ENCODE data around the gene NF1.
A peak's percentile ranks its signal among the peaks of the same experiment; 100 is the strongest.

Gene NF1

DNA sequence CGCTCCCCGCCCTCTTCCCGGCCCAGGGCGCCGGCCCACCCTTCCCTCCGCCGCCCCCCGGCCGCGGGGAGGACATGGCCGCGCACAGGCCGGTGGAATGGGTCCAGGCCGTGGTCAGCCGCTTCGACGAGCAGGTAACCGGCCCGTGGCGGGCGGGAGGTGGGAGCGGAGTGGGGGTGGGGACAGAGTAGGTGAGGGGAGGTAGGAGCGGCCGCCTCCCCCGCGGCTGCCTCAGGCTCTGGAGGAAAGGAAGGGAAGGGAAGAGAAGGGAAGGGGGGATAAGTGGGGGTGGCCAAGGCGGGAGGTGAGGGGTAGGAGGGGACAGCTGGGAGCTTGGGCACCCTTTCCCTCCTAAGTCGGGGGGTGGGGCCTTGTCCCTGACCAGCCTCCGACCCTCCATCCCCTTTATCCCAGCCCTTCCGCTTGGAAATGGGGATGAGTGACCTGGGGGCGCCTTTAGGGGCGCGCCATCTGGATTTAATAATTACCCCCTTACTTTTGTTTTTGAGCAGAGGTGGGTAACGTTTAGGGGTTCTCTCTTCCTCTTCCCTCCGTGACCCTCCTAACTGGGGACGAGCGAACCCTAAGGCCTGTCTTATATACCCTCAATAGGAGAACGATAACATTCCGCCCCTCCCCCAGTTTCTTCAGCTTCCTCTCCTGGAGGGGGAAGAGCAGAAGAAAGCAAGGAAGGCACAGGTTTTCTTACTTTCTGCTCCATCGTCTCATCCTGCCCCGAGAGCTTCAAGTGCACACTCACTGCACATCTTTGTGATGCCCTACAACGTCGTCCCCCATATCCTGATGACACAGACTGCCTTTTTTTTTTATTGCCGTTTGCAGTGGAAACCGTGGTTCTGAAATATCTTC lies 694 bp downstream of the NF1 start:
- Histone ChIP-seq H3K27me3 (ENCODE audit: control insufficient read depth in 3 of 3, insufficient read depth in 3 of 3, low read depth in 1 of 3, low read length in 3 of 3) (no peaks in the 10 kb centered on the region), H2AFZ (ENCODE audit: low read length) (peak overlapping the region; percentile 95), H3K79me1 (ENCODE audit: low read depth, low read length) (no peaks in the 10 kb centered on the region), H3K4me1 (ENCODE audit: control insufficient read depth in 2 of 2, insufficient read depth in 1 of 2, low read depth in 1 of 2, low read length in 2 of 2) (peaks cover 0 to 3% of the 10 kb centered on the region in 2 donors), H3K4ac (ENCODE audit: low read length) (no peak overlapping the region), H3K9ac (ENCODE audit: low read depth, low read length, poor library complexity) (peak overlapping the region; percentile 91), H3K23ac (ENCODE audit: low read depth, low read length, poor library complexity) (peak overlapping the region; percentile 94), H3K18ac (ENCODE audit: low read length) (peak overlapping the region; percentile 94), H2BK120ac (ENCODE audit: low read depth, low read length) (peak overlapping the region; percentile 93), H2AK5ac (ENCODE audit: low read depth, low read length) (peak overlapping the region; percentile 74), H3K14ac (ENCODE audit: low read length) (peak overlapping the region; percentile 75), H3K4me3 (ENCODE audit: low read length in 2 of 2) (peak overlapping the region; percentile 62 to 98), H3K36me3 (replicated peaks in 1 of 2; ENCODE audit: control insufficient read depth in 2 of 2, insufficient read depth in 2 of 2, low read length in 2 of 2) (peaks cover 2 to 9% of the 10 kb centered on the region in 2 donors), H2BK12ac (ENCODE audit: low read length) (no peak overlapping the region), H4K8ac (ENCODE audit: low read depth, low read length) (no peak overlapping the region), H4K91ac (ENCODE audit: low read depth, low read length, poor library complexity) (peak overlapping the region; percentile 98), H3K9me3 (replicated peaks in 1 of 2; ENCODE audit: control insufficient read depth in 2 of 2, insufficient read depth in 1 of 2, low read depth in 1 of 2, low read length in 2 of 2) (no peaks in the 10 kb centered on the region), H3K4me2 (ENCODE audit: insufficient read depth, low read length, poor library complexity, severe bottlenecking) (peak overlapping the region; percentile 80), H2BK5ac (ENCODE audit: low read length) (peak overlapping the region; percentile 96), H2BK15ac (ENCODE audit: low read length) (peak overlapping the region; percentile 95), H3K27ac (replicated peaks; ENCODE audit: low read length) (peak overlapping the region; percentile 95)
- peak; percentile 69 for DNase-seq (ENCODE audit: low spot score)
- WGBS, 2 donors (ENCODE audit: extremely low coverage in 2 of 2, insufficient read length in 2 of 2, insufficient replicate concordance in 1 of 2) = no CpG with 5 or more reads among the region's 45 CpGs

DNA sequence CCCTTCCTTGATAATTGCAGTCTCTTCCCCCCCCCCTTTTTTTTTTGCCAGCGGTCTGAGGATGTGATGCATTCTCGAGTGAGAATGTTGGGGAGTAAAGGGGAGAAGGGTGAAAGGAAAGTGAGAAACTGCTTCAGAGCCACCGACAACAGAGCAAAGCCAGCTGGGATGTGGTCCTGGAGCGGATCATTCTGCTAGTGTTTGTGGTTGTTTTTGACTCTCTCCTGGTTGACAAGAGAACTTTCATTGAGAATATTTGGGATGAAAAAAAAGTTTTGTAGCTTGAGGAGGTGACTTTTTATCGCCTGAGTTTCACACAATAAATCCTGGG lies 1.3 kb downstream of the NF1 start:
- H3K4ac ChIP-seq (ENCODE audit: low read length) = no peak overlapping the region
- peak overlapping the region; percentile 62 to 98 for H3K4me3 ChIP-seq (ENCODE audit: low read length in 2 of 2)
- H3K4me2 ChIP-seq (ENCODE audit: insufficient read depth, low read length, poor library complexity, severe bottlenecking) = peak overlapping the region; percentile 54
- H2BK15ac ChIP-seq (ENCODE audit: low read length) = no peak overlapping the region
- H3K4me1 ChIP-seq (ENCODE audit: control insufficient read depth in 2 of 2, insufficient read depth in 1 of 2, low read depth in 1 of 2, low read length in 2 of 2) = peaks cover 3 to 5% of the 10 kb centered on the region in 2 donors
- no peaks in the 10 kb centered on the region for H3K79me1 ChIP-seq (ENCODE audit: low read depth, low read length)
- no peak overlapping the region for H2BK5ac ChIP-seq (ENCODE audit: low read length)
- H4K8ac ChIP-seq (ENCODE audit: low read depth, low read length) = no peak overlapping the region
- no peak overlapping the region for H3K23ac ChIP-seq (ENCODE audit: low read depth, low read length, poor library complexity)
- H3K9me3 ChIP-seq (replicated peaks in 1 of 2; ENCODE audit: control insufficient read depth in 2 of 2, insufficient read depth in 1 of 2, low read depth in 1 of 2, low read length in 2 of 2) = no peaks in the 10 kb centered on the region
- no peak overlapping the region for H4K91ac ChIP-seq (ENCODE audit: low read depth, low read length, poor library complexity)
- peak overlapping the region; percentile 95 for H3K27ac ChIP-seq (replicated peaks; ENCODE audit: low read length)
- H3K27me3 ChIP-seq (ENCODE audit: control insufficient read depth in 3 of 3, insufficient read depth in 3 of 3, low read depth in 1 of 3, low read length in 3 of 3) = no peaks in the 10 kb centered on the region
- no peak overlapping the region for H2BK12ac ChIP-seq (ENCODE audit: low read length)
- peaks cover 2 to 9% of the 10 kb centered on the region in 2 donors for H3K36me3 ChIP-seq (replicated peaks in 1 of 2; ENCODE audit: control insufficient read depth in 2 of 2, insufficient read depth in 2 of 2, low read length in 2 of 2)
- no peak overlapping the region for H3K9ac ChIP-seq (ENCODE audit: low read depth, low read length, poor library complexity)
- H3K18ac ChIP-seq (ENCODE audit: low read length) = peak overlapping the region; percentile 12
- no peak overlapping the region for H2BK120ac ChIP-seq (ENCODE audit: low read depth, low read length)
- DNase-seq (ENCODE audit: low spot score) = peak; percentile 35
- no peak overlapping the region for H2AK5ac ChIP-seq (ENCODE audit: low read depth, low read length)
- peak overlapping the region; percentile 95 for H2AFZ ChIP-seq (ENCODE audit: low read length)
- no peak overlapping the region for H3K14ac ChIP-seq (ENCODE audit: low read length)
- WGBS, 2 donors (ENCODE audit: extremely low coverage in 2 of 2, insufficient read length in 2 of 2, insufficient replicate concordance in 1 of 2) = no CpG with 5 or more reads among the region's 5 CpGs

DNA sequence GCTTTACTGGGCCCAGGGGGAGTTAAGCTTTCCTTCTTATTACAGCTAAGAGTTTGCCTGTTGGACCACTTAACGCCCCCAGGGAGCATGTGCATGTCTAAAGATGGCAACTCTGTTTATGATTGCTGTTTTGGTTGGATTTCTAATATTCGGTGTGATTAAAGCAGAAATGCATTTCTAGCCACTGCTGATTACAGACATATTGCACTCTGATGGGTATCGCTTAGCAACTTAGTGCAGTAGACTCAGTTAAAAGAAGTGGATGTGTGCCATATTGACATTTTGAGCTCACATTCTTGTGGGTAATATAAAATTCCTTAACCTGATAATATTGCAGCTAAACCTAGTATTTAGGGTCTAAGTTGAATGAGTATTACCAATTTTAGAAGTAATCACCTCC lies 4.2 kb downstream of the NF1 start:
- Histone ChIP-seq H3K4ac (ENCODE audit: low read length) (no peak overlapping the region), H2BK120ac (ENCODE audit: low read depth, low read length) (no peak overlapping the region), H3K14ac (ENCODE audit: low read length) (no peak overlapping the region), H3K9ac (ENCODE audit: low read depth, low read length, poor library complexity) (no peak overlapping the region), H3K79me1 (ENCODE audit: low read depth, low read length) (no peaks in the 10 kb centered on the region), H2BK12ac (ENCODE audit: low read length) (no peak overlapping the region), H3K36me3 (replicated peaks in 1 of 2; ENCODE audit: control insufficient read depth in 2 of 2, insufficient read depth in 2 of 2, low read length in 2 of 2) (peaks cover 2 to 9% of the 10 kb centered on the region in 2 donors), H3K9me3 (replicated peaks in 1 of 2; ENCODE audit: control insufficient read depth in 2 of 2, insufficient read depth in 1 of 2, low read depth in 1 of 2, low read length in 2 of 2) (no peaks in the 10 kb centered on the region), H4K8ac (ENCODE audit: low read depth, low read length) (no peak overlapping the region), H2AK5ac (ENCODE audit: low read depth, low read length) (no peak overlapping the region), H3K4me3 (ENCODE audit: low read length in 2 of 2) (no peak overlapping the region), H3K27me3 (ENCODE audit: control insufficient read depth in 3 of 3, insufficient read depth in 3 of 3, low read depth in 1 of 3, low read length in 3 of 3) (no peaks in the 10 kb centered on the region), H3K27ac (replicated peaks; ENCODE audit: low read length) (no peak overlapping the region), H2BK5ac (ENCODE audit: low read length) (no peak overlapping the region), H3K23ac (ENCODE audit: low read depth, low read length, poor library complexity) (no peak overlapping the region), H3K18ac (ENCODE audit: low read length) (no peak overlapping the region), H2BK15ac (ENCODE audit: low read length) (no peak overlapping the region), H2AFZ (ENCODE audit: low read length) (no peak overlapping the region), H3K4me2 (ENCODE audit: insufficient read depth, low read length, poor library complexity, severe bottlenecking) (no peak overlapping the region), H4K91ac (ENCODE audit: low read depth, low read length, poor library complexity) (no peak overlapping the region), H3K4me1 (ENCODE audit: control insufficient read depth in 2 of 2, insufficient read depth in 1 of 2, low read depth in 1 of 2, low read length in 2 of 2) (peaks cover 2 to 15% of the 10 kb centered on the region in 2 donors)
- no peak for DNase-seq (ENCODE audit: low spot score)
- WGBS, 2 donors (ENCODE audit: extremely low coverage in 2 of 2, insufficient read length in 2 of 2, insufficient replicate concordance in 1 of 2) = no CpG with 5 or more reads among the region's 3 CpGs

DNA sequence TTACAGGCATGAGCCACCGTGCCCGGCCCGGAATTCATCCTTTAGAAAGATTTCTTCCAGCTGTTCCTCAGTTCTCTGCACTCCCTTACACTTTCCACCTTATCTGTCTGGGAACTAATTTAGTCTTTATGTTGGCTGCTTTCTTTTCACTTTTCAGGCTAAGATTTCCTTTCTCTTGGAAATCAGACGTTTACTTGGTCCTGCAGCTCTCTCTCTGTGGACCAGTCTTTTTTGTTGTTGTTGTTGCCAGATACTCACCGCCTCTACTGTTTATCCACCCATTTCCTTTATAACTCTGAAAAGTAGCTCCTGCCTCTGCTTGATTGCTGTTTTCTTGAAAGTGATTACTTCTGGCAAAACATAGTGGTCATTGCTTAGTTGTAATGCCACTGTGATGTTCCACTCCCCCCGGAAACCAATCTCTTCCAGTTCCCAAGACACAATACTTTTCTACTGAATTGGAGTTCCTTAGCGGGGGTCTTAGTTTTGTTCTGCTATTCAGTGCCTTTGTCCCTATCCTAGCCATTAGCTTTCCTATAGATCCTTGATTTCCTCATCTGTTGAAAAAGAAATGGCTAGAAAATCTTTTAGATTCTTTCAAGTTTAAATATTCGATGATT lies 6.2 kb downstream of the NF1 start:
- no peak overlapping the region for H2BK5ac ChIP-seq (ENCODE audit: low read length)
- no peak overlapping the region for H3K18ac ChIP-seq (ENCODE audit: low read length)
- no peak overlapping the region for H2AK5ac ChIP-seq (ENCODE audit: low read depth, low read length)
- peak overlapping the region; percentile 88 for H3K27ac ChIP-seq (replicated peaks; ENCODE audit: low read length)
- H3K4ac ChIP-seq (ENCODE audit: low read length) = no peak overlapping the region
- H3K36me3 ChIP-seq (replicated peaks in 1 of 2; ENCODE audit: control insufficient read depth in 2 of 2, insufficient read depth in 2 of 2, low read length in 2 of 2) = peaks cover 2 to 13% of the 10 kb centered on the region in 2 donors
- DNase-seq (ENCODE audit: low spot score) = peak; percentile 46
- no peaks in the 10 kb centered on the region for H3K27me3 ChIP-seq (ENCODE audit: control insufficient read depth in 3 of 3, insufficient read depth in 3 of 3, low read depth in 1 of 3, low read length in 3 of 3)
- H4K8ac ChIP-seq (ENCODE audit: low read depth, low read length) = no peak overlapping the region
- peak overlapping the region; percentile 55 for H3K4me2 ChIP-seq (ENCODE audit: insufficient read depth, low read length, poor library complexity, severe bottlenecking)
- H3K9ac ChIP-seq (ENCODE audit: low read depth, low read length, poor library complexity) = no peak overlapping the region
- WGBS, 2 donors (ENCODE audit: extremely low coverage in 2 of 2, insufficient read length in 2 of 2, insufficient replicate concordance in 1 of 2) = no CpG with 5 or more reads among the region's 8 CpGs
- H3K4me3 ChIP-seq (ENCODE audit: low read length in 2 of 2) = no peak overlapping the region
- no peak overlapping the region for H2BK120ac ChIP-seq (ENCODE audit: low read depth, low read length)
- H3K4me1 ChIP-seq (ENCODE audit: control insufficient read depth in 2 of 2, insufficient read depth in 1 of 2, low read depth in 1 of 2, low read length in 2 of 2) = peaks cover 2 to 15% of the 10 kb centered on the region in 2 donors
- no peak overlapping the region for H3K14ac ChIP-seq (ENCODE audit: low read length)
- no peaks in the 10 kb centered on the region for H3K79me1 ChIP-seq (ENCODE audit: low read depth, low read length)
- no peak overlapping the region for H2AFZ ChIP-seq (ENCODE audit: low read length)
- no peak overlapping the region for H2BK15ac ChIP-seq (ENCODE audit: low read length)
- H3K9me3 ChIP-seq (replicated peaks in 1 of 2; ENCODE audit: control insufficient read depth in 2 of 2, insufficient read depth in 1 of 2, low read depth in 1 of 2, low read length in 2 of 2) = no peaks in the 10 kb centered on the region
- H2BK12ac ChIP-seq (ENCODE audit: low read length) = no peak overlapping the region
- no peak overlapping the region for H3K23ac ChIP-seq (ENCODE audit: low read depth, low read length, poor library complexity)
- no peak overlapping the region for H4K91ac ChIP-seq (ENCODE audit: low read depth, low read length, poor library complexity)
